Dendritic cell treated with granulocyte-macrophage colony-stimulating factor and Interleukin-4, amounts not matched to agents 40 ng/mL and 50 ng/mL, for 4 days (primary cell): ENCODE results near the gene GREM2.

Experiments used
- H3K27ac Mint-ChIP-seq: one replicate; pipeline ENCODE4 v1.8.0; 2022; ENCODE audit warnings: mild to moderate bottlenecking, mixed read lengths
- H3K27me3 Mint-ChIP-seq: one replicate; pipeline ENCODE4 v1.8.0; 2022; ENCODE audit warnings: mild to moderate bottlenecking, mixed read lengths
- H3K36me3 Mint-ChIP-seq: one replicate; pipeline ENCODE4 v1.8.0; 2022; ENCODE audit warnings: low read depth, mixed read lengths
- H3K4me1 Mint-ChIP-seq: one replicate; pipeline ENCODE4 v1.8.0; 2022; ENCODE audit warnings: low read depth, mixed read lengths
- H3K4me3 Mint-ChIP-seq: one replicate; pipeline ENCODE4 v1.8.0; 2022; ENCODE audit warnings: mild to moderate bottlenecking, moderate library complexity, mixed read lengths
- H3K9me3 Mint-ChIP-seq: one replicate; pipeline ENCODE4 v1.8.0; 2022; ENCODE audit warnings: mixed read lengths
- intact Hi-C: fragments of 100-400 bp; cut with micrococcal nuclease; formaldehyde crosslinking; loops from one replicate; pipeline ENCODE4 v1.15.0; 2022

GREM2 gene

GRCh38 chr1:240517891-240518290, 94.1 kb downstream of the GREM2 start:
- Mint-ChIP-seq H3K9me3 (peaks cover 5% of the 10 kb centered on the region), H3K4me1 (no peaks in the 10 kb centered on the region), H3K27ac (no peak overlapping the region), H3K27me3 (no peaks in the 10 kb centered on the region), H3K4me3 (no peak overlapping the region), H3K36me3 (no peaks in the 10 kb centered on the region)
- intact Hi-C loops = no loop called here

- Mint-ChIP-seq H3K9me3 (peaks cover 9% of the 10 kb centered on the region), H3K4me3 (no peak overlapping the region), H3K36me3 (no peaks in the 10 kb centered on the region), H3K27ac (no peak overlapping the region), H3K27me3 (no peaks in the 10 kb centered on the region), H3K4me1 (no peaks in the 10 kb centered on the region)
- intact Hi-C loops = no loop called here
These were observed 95.9 kb downstream of the GREM2 start for GRCh38 chr1:240516069-240516468.

DNA sequence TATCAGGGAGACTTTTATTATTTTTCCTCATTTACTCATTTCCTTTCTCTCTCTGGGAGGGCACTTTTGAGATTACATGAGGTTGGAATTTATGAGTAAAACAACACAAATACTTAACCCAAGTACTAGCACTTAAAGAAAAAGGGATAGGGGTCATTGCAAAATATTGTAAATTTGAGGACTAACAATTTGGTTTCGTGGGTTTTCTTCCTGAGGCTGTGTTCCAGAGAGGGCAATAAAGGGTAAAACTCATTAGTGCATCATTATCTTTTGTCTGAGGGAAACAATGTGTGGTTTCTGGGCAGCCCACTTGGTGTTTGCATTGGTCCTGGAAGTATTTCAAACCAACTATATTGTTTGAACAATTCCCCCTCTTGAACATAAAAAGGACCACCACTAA, 96.5 kb downstream of the GREM2 start:
- intact Hi-C loops = no loop called here
- no peaks in the 10 kb centered on the region for H3K36me3 Mint-ChIP-seq
- H3K9me3 Mint-ChIP-seq = peaks cover 9% of the 10 kb centered on the region
- no peak overlapping the region for H3K27ac Mint-ChIP-seq
- H3K4me3 Mint-ChIP-seq = no peak overlapping the region
- no peaks in the 10 kb centered on the region for H3K4me1 Mint-ChIP-seq
- H3K27me3 Mint-ChIP-seq = no peaks in the 10 kb centered on the region

GRCh38 chr1:240511789-240512188, 100.2 kb downstream of the GREM2 start:
- H3K27me3 Mint-ChIP-seq = no peaks in the 10 kb centered on the region
- no peaks in the 10 kb centered on the region for H3K36me3 Mint-ChIP-seq
- no peaks in the 10 kb centered on the region for H3K4me1 Mint-ChIP-seq
- H3K4me3 Mint-ChIP-seq = no peak overlapping the region
- intact Hi-C loops = no loop called here
- H3K27ac Mint-ChIP-seq = no peak overlapping the region
- peaks cover 18% of the 10 kb centered on the region for H3K9me3 Mint-ChIP-seq

GRCh38 chr1:240508950-240509349, 103.0 kb downstream of the GREM2 start:
- H3K4me3 Mint-ChIP-seq = no peak overlapping the region
- H3K27me3 Mint-ChIP-seq = no peaks in the 10 kb centered on the region
- H3K36me3 Mint-ChIP-seq = no peaks in the 10 kb centered on the region
- intact Hi-C loops = no loop called here
- H3K27ac Mint-ChIP-seq = no peak overlapping the region
- H3K4me1 Mint-ChIP-seq = no peaks in the 10 kb centered on the region
- peaks cover 18% of the 10 kb centered on the region for H3K9me3 Mint-ChIP-seq

DNA sequence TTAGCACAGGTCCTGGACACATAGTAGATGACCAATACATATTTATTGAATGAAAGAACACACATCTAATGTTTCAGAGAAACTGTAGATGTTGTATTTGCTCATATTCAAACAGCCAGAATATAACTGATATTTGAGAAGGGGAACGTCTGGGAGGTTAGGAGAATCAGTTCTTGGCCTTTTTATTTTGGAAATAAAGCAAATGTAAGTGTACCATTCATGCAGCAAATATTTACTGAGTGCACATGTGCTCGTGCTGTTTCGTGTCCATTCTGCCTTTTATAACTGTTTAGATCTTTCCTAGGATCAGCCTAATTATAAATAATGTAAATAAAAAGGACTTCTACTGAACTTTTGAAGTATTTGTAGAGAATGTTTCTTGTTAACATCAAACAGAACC, 103.8 kb downstream of the GREM2 start:
- Mint-ChIP-seq H3K36me3 (no peaks in the 10 kb centered on the region), H3K27me3 (no peaks in the 10 kb centered on the region), H3K4me3 (no peak overlapping the region), H3K9me3 (peaks cover 16% of the 10 kb centered on the region), H3K4me1 (no peaks in the 10 kb centered on the region), H3K27ac (no peak overlapping the region)
- intact Hi-C loops = no loop called here

DNA sequence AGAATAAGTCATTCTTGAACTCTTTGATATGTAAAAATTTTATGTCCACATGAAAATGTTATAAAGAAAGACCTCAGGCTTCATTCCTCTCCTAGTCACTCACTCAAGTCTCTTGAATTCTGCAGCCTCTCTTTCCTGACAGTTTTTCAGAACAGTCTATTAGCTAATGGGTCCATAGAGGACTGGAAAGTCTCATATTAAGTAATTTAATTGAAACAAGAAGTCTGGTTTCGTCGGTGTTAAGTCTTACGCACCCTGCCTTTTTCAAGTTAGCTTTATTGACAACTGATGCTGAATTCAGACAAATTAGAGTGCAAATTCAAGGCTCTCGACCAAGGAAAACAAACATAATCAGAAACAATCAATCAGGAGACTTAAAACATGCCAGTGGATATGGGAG, 105.8 kb downstream of the GREM2 start:
- Mint-ChIP-seq H3K9me3 (peaks cover 9% of the 10 kb centered on the region), H3K4me1 (no peaks in the 10 kb centered on the region), H3K27me3 (no peaks in the 10 kb centered on the region), H3K27ac (no peak overlapping the region), H3K4me3 (no peak overlapping the region), H3K36me3 (no peaks in the 10 kb centered on the region)
- intact Hi-C loops = no loop called here

- Mint-ChIP-seq H3K27me3 (no peaks in the 10 kb centered on the region), H3K4me3 (no peak overlapping the region), H3K4me1 (no peaks in the 10 kb centered on the region), H3K36me3 (no peaks in the 10 kb centered on the region), H3K27ac (no peak overlapping the region), H3K9me3 (no peaks in the 10 kb centered on the region)
- intact Hi-C loops = no loop called here
These were observed 108.4 kb downstream of the GREM2 start for GRCh38 chr1:240503558-240503957.

GRCh38 chr1:240503036-240503435, 108.9 kb downstream of the GREM2 start:
- intact Hi-C loops = no loop called here
- Mint-ChIP-seq H3K36me3 (no peaks in the 10 kb centered on the region), H3K27ac (no peak overlapping the region), H3K4me3 (no peak overlapping the region), H3K9me3 (peaks cover 4% of the 10 kb centered on the region), H3K27me3 (no peaks in the 10 kb centered on the region), H3K4me1 (no peaks in the 10 kb centered on the region)

GRCh38 chr1:240501115-240501514, 110.8 kb downstream of the GREM2 start:
- Mint-ChIP-seq H3K9me3 (peaks cover 15% of the 10 kb centered on the region), H3K4me1 (no peaks in the 10 kb centered on the region), H3K4me3 (no peak overlapping the region), H3K36me3 (no peaks in the 10 kb centered on the region), H3K27me3 (no peaks in the 10 kb centered on the region), H3K27ac (no peak overlapping the region)
- intact Hi-C loops = no loop called here

- intact Hi-C loops = no loop called here
- H3K27ac Mint-ChIP-seq = no peak overlapping the region
- H3K4me3 Mint-ChIP-seq = no peak overlapping the region
- peaks cover 15% of the 10 kb centered on the region for H3K9me3 Mint-ChIP-seq
- H3K27me3 Mint-ChIP-seq = no peaks in the 10 kb centered on the region
- H3K4me1 Mint-ChIP-seq = no peaks in the 10 kb centered on the region
- H3K36me3 Mint-ChIP-seq = no peaks in the 10 kb centered on the region
These were observed 111.3 kb downstream of the GREM2 start for GRCh38 chr1:240500647-240501046.

DNA sequence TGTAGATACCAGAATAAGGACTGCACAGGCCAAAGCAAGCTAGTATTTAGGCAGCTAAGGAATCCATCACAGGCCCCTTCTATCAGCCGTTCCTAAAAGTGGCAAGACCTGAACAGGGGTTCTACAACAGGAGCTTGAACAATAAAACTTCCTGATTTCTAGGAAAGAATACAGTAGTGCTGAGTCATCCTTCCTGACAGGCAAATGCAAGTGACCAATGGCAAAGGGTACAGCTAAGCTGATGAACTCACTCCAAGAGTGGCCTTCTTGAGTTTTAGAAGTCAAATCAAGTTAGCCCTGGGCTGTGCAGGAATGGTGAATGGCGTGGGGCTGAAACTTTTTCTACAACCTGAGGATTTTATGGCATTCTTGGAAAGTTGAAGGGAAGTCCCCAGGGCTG, 112.9 kb downstream of the GREM2 start:
- Mint-ChIP-seq H3K27me3 (no peaks in the 10 kb centered on the region), H3K27ac (no peak overlapping the region), H3K4me3 (no peak overlapping the region), H3K36me3 (no peaks in the 10 kb centered on the region), H3K9me3 (peaks cover 15% of the 10 kb centered on the region), H3K4me1 (no peaks in the 10 kb centered on the region)
- intact Hi-C loops = no loop called here

- Mint-ChIP-seq H3K27ac (no peak overlapping the region), H3K4me1 (no peaks in the 10 kb centered on the region), H3K27me3 (peaks cover 4% of the 10 kb centered on the region), H3K9me3 (peaks cover 15% of the 10 kb centered on the region), H3K36me3 (no peaks in the 10 kb centered on the region), H3K4me3 (no peak overlapping the region)
- intact Hi-C loops = no loop called here
These were observed 113.6 kb downstream of the GREM2 start for GRCh38 chr1:240498335-240498734.

- H3K4me1 Mint-ChIP-seq = no peaks in the 10 kb centered on the region
- peaks cover 15% of the 10 kb centered on the region for H3K9me3 Mint-ChIP-seq
- H3K27ac Mint-ChIP-seq = no peak overlapping the region
- no peak overlapping the region for H3K4me3 Mint-ChIP-seq
- peaks cover 7% of the 10 kb centered on the region for H3K27me3 Mint-ChIP-seq
- H3K36me3 Mint-ChIP-seq = no peaks in the 10 kb centered on the region
- intact Hi-C loops = no loop called here
These were observed 114.0 kb downstream of the GREM2 start for GRCh38 chr1:240497908-240498307.

- Mint-ChIP-seq H3K4me1 (no peaks in the 10 kb centered on the region), H3K4me3 (no peak overlapping the region), H3K27me3 (peaks cover 13% of the 10 kb centered on the region), H3K9me3 (peaks cover 22% of the 10 kb centered on the region), H3K36me3 (no peaks in the 10 kb centered on the region), H3K27ac (no peak overlapping the region)
- intact Hi-C loops = no loop called here
These were observed 115.0 kb downstream of the GREM2 start for GRCh38 chr1:240496941-240497340.
